ENCODE results near the gene KNCN.

KNCN gene

GRCh38 chr1:46503421-46503820, 48.0 kb downstream of the KNCN start:
- TF ChIP-seq, protein P1, sequence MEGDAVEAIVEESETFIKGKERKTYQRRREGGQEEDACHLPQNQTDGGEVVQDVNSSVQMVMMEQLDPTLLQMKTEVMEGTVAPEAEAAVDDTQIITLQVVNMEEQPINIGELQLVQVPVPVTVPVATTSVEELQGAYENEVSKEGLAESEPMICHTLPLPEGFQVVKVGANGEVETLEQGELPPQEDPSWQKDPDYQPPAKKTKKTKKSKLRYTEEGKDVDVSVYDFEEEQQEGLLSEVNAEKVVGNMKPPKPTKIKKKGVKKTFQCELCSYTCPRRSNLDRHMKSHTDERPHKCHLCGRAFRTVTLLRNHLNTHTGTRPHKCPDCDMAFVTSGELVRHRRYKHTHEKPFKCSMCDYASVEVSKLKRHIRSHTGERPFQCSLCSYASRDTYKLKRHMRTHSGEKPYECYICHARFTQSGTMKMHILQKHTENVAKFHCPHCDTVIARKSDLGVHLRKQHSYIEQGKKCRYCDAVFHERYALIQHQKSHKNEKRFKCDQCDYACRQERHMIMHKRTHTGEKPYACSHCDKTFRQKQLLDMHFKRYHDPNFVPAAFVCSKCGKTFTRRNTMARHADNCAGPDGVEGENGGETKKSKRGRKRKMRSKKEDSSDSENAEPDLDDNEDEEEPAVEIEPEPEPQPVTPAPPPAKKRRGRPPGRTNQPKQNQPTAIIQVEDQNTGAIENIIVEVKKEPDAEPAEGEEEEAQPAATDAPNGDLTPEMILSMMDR (IDR thresholded peaks at IDR 0.05; ENCODE audit: extremely low read depth, insufficient read depth, missing control alignments) = no peak
- in situ Hi-C loops (cut with MboI; ENCODE audit: low pct_unique_long_range_greater_than_20kb, low sequenced_read_pairs, unreplicated experiment) = no loop called here
- no peak for DNase-seq (ENCODE audit: low spot score)

- TF ChIP-seq, protein P1 (IDR thresholded peaks at IDR 0.05; ENCODE audit: extremely low read depth, insufficient read depth, missing control alignments) = no peak
- DNase-seq (ENCODE audit: low spot score) = no peak
- in situ Hi-C loops (cut with MboI; ENCODE audit: low pct_unique_long_range_greater_than_20kb, low sequenced_read_pairs, unreplicated experiment) = no loop called here
These were observed 49.9 kb downstream of the KNCN start for GRCh38 chr1:46501528-46501927.

DNA sequence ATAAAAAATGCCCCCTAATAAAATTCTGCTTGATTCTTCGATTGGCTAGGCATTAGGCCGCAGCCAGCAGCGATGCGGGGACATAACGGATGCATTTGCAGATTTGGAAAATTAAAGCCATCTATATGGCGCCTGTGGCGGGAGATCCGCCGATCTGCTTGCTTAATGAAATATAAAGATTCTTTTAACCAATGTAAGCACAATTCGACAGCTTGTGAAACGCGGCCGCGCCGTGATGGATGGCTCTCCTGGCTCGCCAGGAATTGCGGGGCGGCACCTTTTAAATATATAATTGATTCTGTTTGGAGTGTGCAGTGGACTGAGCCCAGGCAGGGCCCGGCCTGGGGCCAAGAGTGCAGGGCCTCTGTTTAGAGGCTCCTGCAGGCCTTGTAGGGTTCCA, 53.8 kb downstream of the KNCN start:
- no peak for DNase-seq (ENCODE audit: low spot score)
- TF ChIP-seq, protein P1 (IDR thresholded peaks at IDR 0.05; ENCODE audit: extremely low read depth, insufficient read depth, missing control alignments) = no peak
- in situ Hi-C loops (cut with MboI; ENCODE audit: low pct_unique_long_range_greater_than_20kb, low sequenced_read_pairs, unreplicated experiment) = no loop called here

- TF ChIP-seq, protein P1 (IDR thresholded peaks at IDR 0.05; ENCODE audit: extremely low read depth, insufficient read depth, missing control alignments) = no peak
- in situ Hi-C loops (cut with MboI; ENCODE audit: low pct_unique_long_range_greater_than_20kb, low sequenced_read_pairs, unreplicated experiment) = no loop called here
- no peak for DNase-seq (ENCODE audit: low spot score)
These were observed 54.4 kb downstream of the KNCN start for GRCh38 chr1:46497020-46497419.

DNA sequence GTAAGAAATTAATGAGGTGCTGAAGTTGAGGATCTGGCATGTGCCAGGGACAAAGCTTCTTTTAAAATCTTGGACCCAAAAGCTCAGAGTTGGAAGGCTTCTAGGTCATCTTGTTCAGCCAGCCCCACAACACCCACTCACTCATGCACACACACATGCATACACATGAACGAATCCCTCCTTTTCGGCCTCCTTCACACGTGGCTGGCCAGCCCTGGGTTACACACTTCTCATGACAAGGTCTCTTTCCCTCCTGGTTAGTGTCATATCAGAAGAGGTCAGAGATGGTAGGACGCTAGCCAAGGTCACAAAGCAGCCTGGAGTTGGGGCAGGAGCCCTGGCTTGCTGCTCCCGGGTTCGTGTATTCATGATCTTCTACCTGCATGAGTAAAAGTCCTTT, 54.9 kb downstream of the KNCN start:
- TF ChIP-seq, protein P1 (IDR thresholded peaks at IDR 0.05; ENCODE audit: extremely low read depth, insufficient read depth, missing control alignments) = no peak
- no peak for DNase-seq (ENCODE audit: low spot score)
- in situ Hi-C loops (cut with MboI; ENCODE audit: low pct_unique_long_range_greater_than_20kb, low sequenced_read_pairs, unreplicated experiment) = no loop called here

DNA sequence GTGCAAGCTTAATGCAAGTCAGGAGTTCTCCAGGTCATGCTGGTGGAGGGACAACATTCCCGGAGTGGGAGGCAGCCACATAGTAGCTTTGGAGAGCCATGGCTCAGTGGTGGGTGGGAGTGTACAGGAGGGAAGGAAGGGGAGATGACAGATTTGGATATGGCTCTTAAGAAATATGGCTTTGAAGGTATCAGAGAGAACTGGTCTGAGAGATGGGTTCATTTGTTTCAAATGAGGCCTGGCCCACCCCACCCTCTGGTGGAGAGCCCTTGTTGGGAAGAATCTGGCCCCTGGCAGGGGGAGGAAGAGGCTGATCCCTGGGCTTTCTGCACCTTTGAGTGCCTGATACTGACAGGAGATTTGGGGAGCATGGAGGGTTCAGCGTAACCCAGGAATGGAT, 55.7 kb downstream of the KNCN start:
- TF ChIP-seq, protein P1 (IDR thresholded peaks at IDR 0.05; ENCODE audit: extremely low read depth, insufficient read depth, missing control alignments) = no peak
- in situ Hi-C loops (cut with MboI; ENCODE audit: low pct_unique_long_range_greater_than_20kb, low sequenced_read_pairs, unreplicated experiment) = no loop called here
- no peak for DNase-seq (ENCODE audit: low spot score)

Data from GM13977 (cell line).